ENCODE measurements around the gene WRAP53. TPM values are rescaled to one million over a fixed set of nuclear protein-coding genes. Genes with fewer than 3 reads are reported as not detected.

Gene WRAP53
- polyA plus RNA-seq, 1 experiment, result 4.1 TPM

DNA sequence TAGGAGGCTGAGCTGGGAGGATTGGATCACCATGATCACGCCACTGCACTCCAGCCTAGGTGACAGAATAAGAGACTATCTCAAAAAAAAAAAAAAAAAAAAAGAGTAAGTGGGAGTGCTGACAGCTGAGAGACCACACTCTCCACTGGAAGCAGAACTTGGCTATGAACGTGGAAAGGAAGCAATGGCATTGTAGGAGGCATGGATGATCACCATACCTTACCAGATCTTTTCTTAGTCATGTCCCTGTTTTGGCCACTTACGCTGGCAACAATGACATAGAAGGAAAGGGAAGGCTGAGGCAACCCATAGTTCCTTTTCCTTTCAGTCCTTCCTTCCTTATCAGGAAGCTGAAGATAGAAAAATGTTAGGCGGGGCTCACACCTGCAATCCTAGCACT lies 41.3 kb upstream of the WRAP53 start:
- ChIA-PET POLR2A (no interaction called here), CTCF (interaction anchor here (1.3 to 2.4 kb wide), 3 partner anchors 14 to 41 kb away, joined by 4 to 11 read pairs (median 7); partner anchors contain the start of genes TP53 and WRAP53)
- Histone ChIP-seq H3K27ac (ENCODE audit: low read depth, low read length) (no peak overlapping the region), H3K9me3 (ENCODE audit: control insufficient read depth, insufficient read depth, low read length) (no peaks in the 10 kb centered on the region; the same call in 1 of the 2 replicates), H3K4me3 (ENCODE audit: low read depth, low read length) (no peak overlapping the region), H3K27me3 (ENCODE audit: control insufficient read depth, insufficient read depth, low read length) (peaks cover 27% of the 10 kb centered on the region)
- TF ChIP-seq, protein P1, sequence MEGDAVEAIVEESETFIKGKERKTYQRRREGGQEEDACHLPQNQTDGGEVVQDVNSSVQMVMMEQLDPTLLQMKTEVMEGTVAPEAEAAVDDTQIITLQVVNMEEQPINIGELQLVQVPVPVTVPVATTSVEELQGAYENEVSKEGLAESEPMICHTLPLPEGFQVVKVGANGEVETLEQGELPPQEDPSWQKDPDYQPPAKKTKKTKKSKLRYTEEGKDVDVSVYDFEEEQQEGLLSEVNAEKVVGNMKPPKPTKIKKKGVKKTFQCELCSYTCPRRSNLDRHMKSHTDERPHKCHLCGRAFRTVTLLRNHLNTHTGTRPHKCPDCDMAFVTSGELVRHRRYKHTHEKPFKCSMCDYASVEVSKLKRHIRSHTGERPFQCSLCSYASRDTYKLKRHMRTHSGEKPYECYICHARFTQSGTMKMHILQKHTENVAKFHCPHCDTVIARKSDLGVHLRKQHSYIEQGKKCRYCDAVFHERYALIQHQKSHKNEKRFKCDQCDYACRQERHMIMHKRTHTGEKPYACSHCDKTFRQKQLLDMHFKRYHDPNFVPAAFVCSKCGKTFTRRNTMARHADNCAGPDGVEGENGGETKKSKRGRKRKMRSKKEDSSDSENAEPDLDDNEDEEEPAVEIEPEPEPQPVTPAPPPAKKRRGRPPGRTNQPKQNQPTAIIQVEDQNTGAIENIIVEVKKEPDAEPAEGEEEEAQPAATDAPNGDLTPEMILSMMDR (IDR thresholded peaks at IDR 0.05; ENCODE audit: low read depth, low read length), result no peak
- DNase-seq (ENCODE audit: low read depth, low spot score), result no peak

DNA sequence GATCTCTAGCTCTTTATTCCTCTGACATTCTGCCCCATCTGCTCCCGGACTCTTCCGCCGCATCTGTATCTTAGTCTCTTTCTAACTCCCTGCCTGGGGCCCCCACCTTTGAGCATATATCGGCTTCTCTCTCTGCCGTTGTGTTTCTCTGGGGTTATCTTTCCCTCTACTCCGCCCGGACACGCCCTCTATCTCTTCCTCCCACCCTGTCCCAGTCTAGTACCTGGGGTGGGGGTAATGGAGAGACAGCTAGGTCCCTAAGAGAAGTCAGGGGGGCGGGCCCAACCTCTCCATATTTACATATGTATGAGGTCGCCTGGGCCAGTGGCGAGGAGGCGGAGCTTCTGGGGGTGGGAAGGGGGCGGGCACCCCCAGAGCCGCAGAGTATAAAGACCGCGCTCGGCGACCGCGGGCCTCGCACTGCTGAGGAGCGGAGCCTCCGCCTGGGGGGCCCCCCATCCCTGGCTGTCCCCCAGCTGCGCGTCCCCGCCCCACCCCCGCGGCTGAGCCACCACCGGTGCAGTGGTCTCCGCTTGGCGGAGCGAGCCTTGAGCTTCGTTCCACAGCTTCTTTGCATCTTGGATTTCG lies 37.7 kb upstream of the WRAP53 start, which contains the start of gene ATP1B2:
ATP1B2 (plus strand) TSS at position 418 of the 588 bp plus-strand sequence. CDS start 593 bp downstream, outside the sequence.
- Histone ChIP-seq H3K9me3 (ENCODE audit: control insufficient read depth, insufficient read depth, low read length) (no peaks in the 10 kb centered on the region; the same call in 1 of the 2 replicates), H3K27ac (ENCODE audit: low read depth, low read length) (no peak within 1 kb of the TSS), H3K4me3 (ENCODE audit: low read depth, low read length) (peak within 1 kb of the TSS; percentile 22), H3K27me3 (ENCODE audit: control insufficient read depth, insufficient read depth, low read length) (peaks cover 55% of the 10 kb centered on the region)
- ChIA-PET POLR2A (interaction anchor here (0.6 to 1.0 kb wide), 2 partner anchors 36 to 358 kb away, joined by 3 to 5 read pairs; partner anchors contain the start of gene TP53), CTCF (interaction anchor here (0.6 to 1.5 kb wide), 7 partner anchors 11 to 37 kb away, joined by 3 to 10 read pairs (median 3); partner anchors contain the start of genes FXR2, SHBG and TP53)
- no peak for DNase-seq (ENCODE audit: low read depth, low spot score)
- TF ChIP-seq, protein P1 (IDR thresholded peaks at IDR 0.05; ENCODE audit: low read depth, low read length), result no peak

DNA sequence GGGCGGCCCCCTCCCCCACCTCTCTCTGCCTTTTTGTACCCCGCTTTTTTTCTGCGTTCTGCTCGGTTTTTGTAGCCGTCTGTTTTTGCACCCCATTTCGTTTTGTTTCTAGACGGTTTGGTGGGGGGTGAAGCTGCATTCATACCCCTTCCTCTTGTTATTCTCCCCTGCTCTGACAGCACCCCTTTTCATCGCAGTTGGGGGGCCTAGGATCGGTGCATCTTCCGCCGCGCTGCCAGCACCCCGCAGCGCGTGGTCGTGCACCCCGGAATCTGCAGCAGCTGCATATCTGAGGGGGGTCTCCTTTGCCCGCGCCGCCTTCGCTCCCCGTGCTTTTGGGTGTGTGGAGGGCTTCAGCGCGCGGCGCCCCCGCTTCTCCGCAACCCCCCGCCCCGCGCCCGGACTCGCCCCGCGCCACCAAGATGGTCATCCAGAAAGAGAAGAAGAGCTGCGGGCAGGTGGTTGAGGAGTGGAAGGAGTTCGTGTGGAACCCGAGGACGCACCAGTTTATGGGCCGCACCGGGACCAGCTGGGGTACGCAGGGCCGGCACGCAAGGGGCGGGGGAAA lies 37.1 kb upstream of the WRAP53 start:
- Histone ChIP-seq H3K4me3 (ENCODE audit: low read depth, low read length) (peak overlapping the region; percentile 22), H3K9me3 (ENCODE audit: control insufficient read depth, insufficient read depth, low read length) (no peaks in the 10 kb centered on the region; the same call in 1 of the 2 replicates), H3K27me3 (ENCODE audit: control insufficient read depth, insufficient read depth, low read length) (peaks cover 55% of the 10 kb centered on the region), H3K27ac (ENCODE audit: low read depth, low read length) (no peak overlapping the region)
- DNase-seq (ENCODE audit: low read depth, low spot score), result no peak
- POLR2A ChIA-PET, result interaction anchor here (1.0 kb wide), 1 partner anchor 36 kb away, joined by 5 read pairs; the partner anchor contains the start of gene TP53
- CTCF ChIA-PET, result interaction anchor here (0.6 to 1.5 kb wide), 6 partner anchors 12 to 37 kb away, joined by 3 to 10 read pairs (median 3); partner anchors contain the start of genes FXR2, SHBG and TP53
- TF ChIP-seq, protein P1 (IDR thresholded peaks at IDR 0.05; ENCODE audit: low read depth, low read length), result no peak

DNA sequence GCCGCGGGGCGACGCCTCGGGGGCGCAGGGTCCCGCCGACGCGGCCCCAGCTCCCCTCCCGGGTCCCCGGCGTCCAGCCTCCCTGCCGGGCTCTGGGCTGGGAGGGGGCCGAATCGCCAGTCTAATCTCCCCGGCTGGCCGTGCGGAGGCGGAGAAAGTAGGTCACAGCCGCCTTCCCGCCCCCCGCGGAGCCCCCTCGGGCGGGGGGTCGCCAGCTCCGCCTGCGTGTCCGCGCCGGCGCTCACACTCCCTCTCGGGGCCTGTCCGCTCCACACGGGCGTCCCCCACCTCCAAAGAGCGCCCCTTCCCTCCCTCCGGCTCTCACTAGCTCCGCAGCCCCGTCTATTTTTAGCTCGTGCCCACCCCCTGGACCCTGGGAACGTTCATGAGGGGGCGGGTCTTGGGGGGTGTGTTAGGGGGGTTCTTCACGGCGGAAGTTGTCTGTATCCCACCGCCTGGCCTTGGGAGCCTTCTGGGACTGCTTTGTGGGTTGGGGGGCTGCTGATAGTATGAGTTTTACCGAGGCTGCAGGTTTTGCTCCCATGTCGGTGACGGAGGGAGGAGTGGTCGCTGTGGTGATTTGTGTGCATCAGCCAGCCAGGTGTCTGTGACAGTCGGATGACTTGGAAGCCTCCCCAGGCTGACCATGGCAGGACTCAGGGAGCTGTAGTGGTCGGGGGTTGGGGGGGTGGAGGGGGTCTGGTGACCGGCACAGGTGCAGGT lies 36.5 kb upstream of the WRAP53 start:
- H3K27me3 ChIP-seq (ENCODE audit: control insufficient read depth, insufficient read depth, low read length), result peaks cover 55% of the 10 kb centered on the region
- H3K9me3 ChIP-seq (ENCODE audit: control insufficient read depth, insufficient read depth, low read length), result no peaks in the 10 kb centered on the region; the same call in 1 of the 2 replicates
- H3K4me3 ChIP-seq (ENCODE audit: low read depth, low read length), result peak overlapping the region; percentile 10; the same call in 1 of the 2 replicates
- TF ChIP-seq, protein P1 (IDR thresholded peaks at IDR 0.05; ENCODE audit: low read depth, low read length), result no peak
- DNase-seq (ENCODE audit: low read depth, low spot score), result no peak
- H3K27ac ChIP-seq (ENCODE audit: low read depth, low read length), result no peak overlapping the region
- ChIA-PET POLR2A (interaction anchor here (0.6 kb wide), 1 partner anchor 129 kb away, joined by 3 read pairs; no protein-coding TSS in a partner anchor), CTCF (interaction anchor here (0.6 kb wide), 1 partner anchor 22 kb away, joined by 3 read pairs; the partner anchor contains the start of gene SHBG)
